HepG2 (cell line): ENCODE measurements around the gene MXI1. TPM values are rescaled to one million over a fixed set of nuclear protein-coding genes. Genes with fewer than 3 reads are reported as not detected.

Experiments
- ARID3A ChIP-seq: IDR thresholded peaks from 2 replicates; pipeline ENCODE4 v1.6.1; 2012; ENCODE audit warnings: low read depth, low read length, improper control_type of control experiment
- BRCA1 ChIP-seq: sonication (generic); formaldehyde crosslinking; IDR thresholded peaks from 2 replicates; pipeline ENCODE4 v1.4.0; 2020; ENCODE audit warnings: missing genetic modification reagents
- CREB1 ChIP-seq, 2 experiments: fragments of 450-650 bp in 1 of 2; IDR thresholded peaks; 2 replicates each; pipeline ENCODE4 v1.6.1; 2016 to 2017; ENCODE audit warnings: control low read depth in 1 of 2, mild to moderate bottlenecking in 1 of 2, missing compliant biosample characterization in 1 of 2, missing genetic modification characterization in 1 of 2
- DMAP1 ChIP-seq: IDR thresholded peaks from 2 replicates; pipeline ENCODE4 v1.6.1; 2016
- EEA1 ChIP-seq: sonication (generic); formaldehyde crosslinking; IDR thresholded peaks from 2 replicates; pipeline ENCODE4 v1.5.1; 2020; ENCODE audit warnings: mild to moderate bottlenecking, missing genetic modification reagents, borderline replicate concordance
- HNRNPK ChIP-seq: fragments of 200-400 bp; formaldehyde crosslinking; IDR thresholded peaks from 2 replicates; pipeline ENCODE4 v1.6.1; 2018; ENCODE audit warnings: low read length, low read depth, moderate library complexity, mild to moderate bottlenecking; ENCODE audit not compliant: poor library complexity, severe bottlenecking
- HNRNPLL ChIP-seq: fragments of 200-400 bp; formaldehyde crosslinking; IDR thresholded peaks from 2 replicates; pipeline ENCODE4 v1.6.1; 2017; ENCODE audit warnings: mild to moderate bottlenecking, low read depth, low read length; ENCODE audit not compliant: poor library complexity, severe bottlenecking
- IRF2 ChIP-seq: IDR thresholded peaks from 2 replicates; pipeline ENCODE4 v1.6.1; 2018; ENCODE audit warnings: missing genetic modification reagents, missing compliant biosample characterization
- KAT8 ChIP-seq: IDR thresholded peaks from 2 replicates; pipeline ENCODE4 v1.6.1; 2016; ENCODE audit warnings: missing genetic modification reagents, missing compliant biosample characterization
- KLF9 ChIP-seq: IDR thresholded peaks from 2 replicates; pipeline ENCODE4 v1.6.1; 2016; ENCODE audit warnings: low read depth
- NR2C2 ChIP-seq: sonication (generic); formaldehyde crosslinking; IDR thresholded peaks from 2 replicates; pipeline ENCODE4 v1.4.0; 2020; ENCODE audit warnings: missing genetic modification reagents, mild to moderate bottlenecking, moderate library complexity, borderline replicate concordance
- POGZ ChIP-seq: sonication (generic); formaldehyde crosslinking; IDR thresholded peaks from 2 replicates; pipeline ENCODE4 v1.4.0; 2020; ENCODE audit warnings: mild to moderate bottlenecking, missing genetic modification reagents
- SMAD9 ChIP-seq: sonication (generic); formaldehyde crosslinking; IDR thresholded peaks from 2 replicates; pipeline ENCODE4 v1.5.1; 2020; ENCODE audit warnings: mild to moderate bottlenecking, missing genetic modification reagents
- SOX13 ChIP-seq, 3 experiments: fragments of 450-650 bp in 1 of 3; sonication (generic) in 1 of 3; formaldehyde crosslinking in 1 of 3; IDR thresholded peaks in 2 of 3; conservative IDR thresholded peaks in 1 of 3; 2 replicates each; pipeline versions ENCODE4 v1.5.0 to v1.6.1; 2016 to 2020; ENCODE audit warnings: antibody characterized with exemption in 1 of 3, mild to moderate bottlenecking in 1 of 3, missing compliant biosample characterization in 1 of 3, missing genetic modification reagents in 1 of 3, moderate library complexity in 1 of 3
- TFAP4 ChIP-seq: sonication (generic); IDR thresholded peaks from 2 replicates; pipeline ENCODE4 v1.6.1; 2016; ENCODE audit warnings: low read depth, borderline replicate concordance
- ZNF407 ChIP-seq: sonication (generic); formaldehyde crosslinking; IDR thresholded peaks from one replicate; pipeline ENCODE4 v1.5.1; 2020; ENCODE audit warnings: mild to moderate bottlenecking, missing genetic modification reagents; ENCODE audit errors: not compliant biosample characterization
- polyA plus RNA-seq, 8 experiments: library from polyadenylated mRNA; depleted of rRNA in 3 of 8; stranded (reverse) in 7 of 8; unstranded in 1 of 8; fragments of >200 nt; fragmentation: Illumina TruSeq in 4 of 8; extraction: Trizol in 4 of 8; gene quantifications; 2 replicates each; pipeline versions ENCODE4 v1.2.1 to v1.2.3, GENCODE V29; 2011 to 2016; ENCODE audit warnings: low read depth in 4 of 8, missing spikeins in 1 of 8, mixed read lengths in 1 of 8; ENCODE audit not compliant: insufficient read depth in 1 of 8
- total RNA-seq, 5 experiments: library from RNA; depleted of rRNA; stranded (reverse); fragments of >200 nt; fragmentation: Illumina TruSeq; extraction: Trizol; gene quantifications; 2 replicates each; pipeline ENCODE4 v1.2.3, GENCODE V29; 2016; ENCODE audit warnings: low read depth in 1 of 5

MXI1 gene
- total and polyA plus RNA-seq, 2 of the 13 experiments (the other 11 are each of a cell fraction or from before 2014, with no cell fraction given), result 6.6 to 22.0 TPM

- peak; percentile 18; the same call in 1 of the 2 replicates for TF ChIP-seq TFAP4
- no peak for TF ChIP-seq EEA1 (CRISPR knock-in tag)
- no peak for TF ChIP-seq SOX13 (IDR thresholded peaks at IDR 0.05)
- 0 out of 4 replicates have a peak, but pooled peaks of 1 of the 2 experiments have one; percentile 6 for TF ChIP-seq SOX13 (CRISPR knock-in tag; conservative IDR thresholded peaks at IDR 0.05 in 1 of 2, IDR thresholded peaks at IDR 0.05 in 1 of 2)
- TF ChIP-seq HNRNPLL, result peak; percentile 71
- TF ChIP-seq KAT8, result peak; percentile 88
- TF ChIP-seq DMAP1 (CRISPR knock-in tag), result peak; percentile 66
- no peak for TF ChIP-seq HNRNPK
- TF ChIP-seq NR2C2, result no peak
- no peak for TF ChIP-seq KLF9 (CRISPR knock-in tag)
- peak; percentile 36; the same call in 1 of the 2 replicates for TF ChIP-seq ARID3A
- peak; percentile 21; the same call in 1 of the 2 replicates for TF ChIP-seq IRF2
- TF ChIP-seq SMAD9, result no peak
- TF ChIP-seq POGZ (CRISPR knock-in tag), result peak; percentile 82
- no peak for TF ChIP-seq BRCA1 (CRISPR knock-in tag)
- no peak for TF ChIP-seq ZNF407 (CRISPR knock-in tag)
- TF ChIP-seq CREB1 (IDR thresholded peaks at IDR 0.05), result peak; percentile 71
- TF ChIP-seq CREB1 (CRISPR knock-in tag; IDR thresholded peaks at IDR 0.05), result peak; percentile 85
Measured at GRCh38 chr10:110304780-110305421, 97.5 kb downstream of the MXI1 start, which contains the start of gene SMNDC1 (continued).
